HG03378 (cell line): ENCODE data around the gene EML3.
"Not testable (repeated sequence)": the region's sequence is repeated elsewhere in the genome, so short reads cannot be mapped to it uniquely, and the experiment has no call there.

Experiments used
- ATAC-seq: cut with Tn5 transposase; IDR thresholded peaks from one replicate; pipeline ENCODE4 v1.9.1; 2021; ENCODE audit warnings: mild to moderate bottlenecking, moderate library complexity; ENCODE audit not compliant: unreplicated experiment

The EML3 gene

GRCh38 chr11:62612366-62613290 lies at the start of gene EML3, which contains the start of gene ROM1:
EML3 (minus strand) TSS chr11:62612775; CDS start chr11:62612457, 318 bp downstream.
ROM1 (plus strand) TSS chr11:62613257; CDS start chr11:62613282, 25 bp downstream.
- ATAC-seq: peak; percentile 53

GRCh38 chr11:62656796-62657429 lies 44.3 kb upstream of the EML3 start:
- ATAC-seq: no peak

- no peak for ATAC-seq
These were observed 41.7 kb upstream of the EML3 start for GRCh38 chr11:62654297-62654696.

- peak; percentile 16 for ATAC-seq
These were observed 39.8 kb upstream of the EML3 start for GRCh38 chr11:62652161-62653006.

GRCh38 chr11:62650283-62650682 lies 37.7 kb upstream of the EML3 start:
- not testable (repeated sequence) for ATAC-seq

- ATAC-seq: no peak
These were observed 36.9 kb upstream of the EML3 start for GRCh38 chr11:62649486-62649885.

- ATAC-seq: no peak
These were observed 36.4 kb upstream of the EML3 start for GRCh38 chr11:62648967-62649364.

- ATAC-seq: no peak
These were observed 35.8 kb upstream of the EML3 start for GRCh38 chr11:62648185-62648966.

GRCh38 chr11:62647609-62648005 lies 35.0 kb upstream of the EML3 start:
- no peak for ATAC-seq

- ATAC-seq: no peak
These were observed 34.4 kb upstream of the EML3 start for GRCh38 chr11:62646825-62647608.

GRCh38 chr11:62645946-62646824 lies 33.6 kb upstream of the EML3 start, which contains the start of gene GANAB:
GANAB (minus strand) TSS chr11:62646613; CDS start chr11:62646599, 14 bp downstream.
- peak; percentile 78 for ATAC-seq

GRCh38 chr11:62645671-62645945 lies 33.0 kb upstream of the EML3 start:
- no peak for ATAC-seq

- ATAC-seq: no peak
These were observed 31.6 kb upstream of the EML3 start for GRCh38 chr11:62644220-62644619.

GRCh38 chr11:62632492-62632891 lies 19.9 kb upstream of the EML3 start:
- ATAC-seq: no peak

GRCh38 chr11:62627713-62628112 lies 15.1 kb upstream of the EML3 start:
- no peak for ATAC-seq

- ATAC-seq: no peak
These were observed 10.0 kb upstream of the EML3 start for GRCh38 chr11:62622476-62623089.

GRCh38 chr11:62621567-62622470 lies 9.2 kb upstream of the EML3 start, which contains the start of gene B3GAT3:
B3GAT3 (minus strand) TSS chr11:62621986; CDS start chr11:62621947, 39 bp downstream.
- peak; percentile 87 for ATAC-seq
